GM21576 (cell line): Measurements from ENCODE around the gene MAGEA8.
"Not testable (repeated sequence)": the region's sequence is repeated elsewhere in the genome, so short reads cannot be mapped to it uniquely, and the experiment has no call there.

Source experiments
- ATAC-seq: cut with Tn5 transposase; IDR thresholded peaks from one replicate; pipeline ENCODE4 v1.9.1; 2021; ENCODE audit warnings: mild to moderate bottlenecking, moderate library complexity; ENCODE audit not compliant: unreplicated experiment

MAGEA8 gene

DNA sequence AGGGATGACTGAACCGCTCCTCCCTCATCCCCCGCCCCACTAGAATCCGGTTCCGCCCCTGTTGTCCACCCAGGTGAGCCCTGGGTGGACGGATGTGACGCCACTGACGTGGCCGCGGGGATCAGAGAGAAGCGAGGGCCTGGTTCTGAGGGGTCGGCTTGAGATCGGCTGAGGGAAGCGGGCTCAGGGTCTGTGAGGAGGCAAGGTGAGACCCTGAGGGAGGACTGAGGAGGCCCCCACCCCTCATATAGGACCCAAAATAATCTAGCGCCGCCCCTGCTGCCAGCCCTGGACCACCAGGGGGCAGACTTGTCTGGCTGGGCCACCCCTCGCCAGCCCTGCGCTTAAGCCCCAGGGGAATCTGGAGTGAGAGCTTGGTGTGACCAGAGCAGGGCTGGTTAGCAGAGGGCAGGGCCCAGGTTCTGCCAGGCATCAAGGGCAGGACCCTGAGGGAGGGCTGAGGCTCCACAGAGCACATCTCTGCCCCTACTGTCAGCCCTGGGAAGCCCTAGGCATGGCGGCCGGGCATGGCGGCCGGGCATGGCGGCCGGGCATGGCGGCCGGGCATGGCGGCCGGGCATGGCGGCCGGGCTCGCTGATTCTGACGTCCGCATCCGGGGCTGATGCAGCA lies at the start of gene MAGEA8:
TSS of gene MAGEA8 (plus strand) at position 103 of the 631 bp plus-strand sequence. CDS start 3,090 bp downstream, outside the sequence.
- no peak for ATAC-seq

DNA sequence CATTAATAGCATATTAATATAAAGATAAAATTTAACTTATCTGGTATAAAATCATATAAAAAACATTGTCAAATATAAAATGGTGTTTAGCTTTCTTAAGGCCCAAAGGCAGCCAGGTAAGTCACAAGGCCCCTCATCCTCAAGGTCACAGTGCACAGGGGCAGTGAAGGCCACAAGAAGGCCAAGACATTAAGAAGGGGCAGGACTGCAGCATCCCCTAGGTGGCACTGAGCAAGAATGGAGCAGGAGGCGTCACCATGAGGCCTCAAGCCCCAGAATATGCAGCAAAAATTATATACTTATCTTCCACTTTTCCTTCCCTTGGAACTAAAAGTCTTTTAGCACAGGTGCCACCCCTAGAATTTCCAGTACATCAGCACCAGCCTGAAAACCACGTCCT lies 49.5 kb upstream of the MAGEA8 start:
- no peak for ATAC-seq

DNA sequence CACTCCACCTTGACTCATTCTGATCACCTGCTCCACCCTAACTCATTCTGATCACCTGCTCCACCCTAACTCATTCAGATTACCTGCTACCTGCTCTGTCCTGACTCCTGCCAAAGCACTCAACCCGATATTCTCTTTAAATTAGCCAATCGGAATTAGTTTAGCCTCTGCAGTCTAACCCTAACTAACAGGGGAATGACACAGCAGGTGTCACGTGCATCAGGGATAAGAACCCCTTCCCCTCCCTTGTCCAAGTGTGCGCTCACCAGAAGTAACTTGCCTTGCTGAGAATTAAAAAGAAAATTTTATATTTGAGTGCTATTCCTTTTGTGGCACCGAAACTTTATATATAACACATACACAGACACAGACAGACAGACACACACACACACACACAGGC lies 44.3 kb upstream of the MAGEA8 start:
- not testable (repeated sequence) for ATAC-seq

DNA sequence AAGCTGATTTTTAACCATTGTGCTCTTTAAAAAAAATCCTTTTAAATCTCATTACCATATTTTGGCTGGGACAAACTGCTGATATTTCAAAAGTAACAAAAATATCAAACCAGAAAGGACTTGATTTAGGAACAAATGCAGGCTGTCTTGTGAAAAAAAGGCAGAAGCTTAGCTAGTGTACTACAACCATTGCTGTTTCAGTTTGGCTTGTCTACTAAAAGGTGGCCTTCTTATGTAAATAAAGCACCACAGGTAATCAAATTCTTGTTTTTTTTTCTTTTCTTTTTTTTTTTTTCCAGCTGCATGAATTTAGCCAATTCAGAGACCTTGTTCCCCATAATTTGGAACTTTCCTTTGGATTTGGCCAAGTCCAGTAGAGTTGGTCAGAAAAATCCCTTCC lies 43.8 kb upstream of the MAGEA8 start:
- ATAC-seq, result no peak

DNA sequence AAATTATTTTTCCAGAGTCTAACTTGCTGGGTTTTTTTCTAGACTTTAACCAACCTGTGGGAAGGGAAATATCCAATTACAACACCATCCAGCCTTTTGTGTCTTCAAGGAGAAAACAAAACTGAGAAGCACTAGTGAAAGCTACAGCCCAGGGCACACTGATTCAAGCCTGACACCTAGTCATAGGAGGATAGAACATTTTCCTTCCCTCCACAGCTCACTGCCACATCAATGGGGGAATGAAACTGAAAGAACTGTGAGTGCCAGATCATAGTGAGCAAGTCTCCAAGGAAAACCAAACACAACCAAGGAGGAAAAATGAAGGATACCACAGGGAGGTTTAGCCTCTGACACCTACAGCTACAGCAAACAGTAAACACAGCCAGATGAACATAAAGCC lies 43.3 kb upstream of the MAGEA8 start:
- ATAC-seq, result peak; percentile 50

- no peak for ATAC-seq
Observed at GRCh38 chrX:149841929-149842328, 39.1 kb upstream of the MAGEA8 start.

GRCh38 chrX:149845385-149845784 lies 35.6 kb upstream of the MAGEA8 start:
- ATAC-seq, result no peak

- ATAC-seq, result no peak
Observed at GRCh38 chrX:149846789-149847188, 34.2 kb upstream of the MAGEA8 start.

- no peak for ATAC-seq
Observed at GRCh38 chrX:149848855-149849254, 32.1 kb upstream of the MAGEA8 start.

- no peak for ATAC-seq
Observed at GRCh38 chrX:149849787-149850186, 31.2 kb upstream of the MAGEA8 start.

DNA sequence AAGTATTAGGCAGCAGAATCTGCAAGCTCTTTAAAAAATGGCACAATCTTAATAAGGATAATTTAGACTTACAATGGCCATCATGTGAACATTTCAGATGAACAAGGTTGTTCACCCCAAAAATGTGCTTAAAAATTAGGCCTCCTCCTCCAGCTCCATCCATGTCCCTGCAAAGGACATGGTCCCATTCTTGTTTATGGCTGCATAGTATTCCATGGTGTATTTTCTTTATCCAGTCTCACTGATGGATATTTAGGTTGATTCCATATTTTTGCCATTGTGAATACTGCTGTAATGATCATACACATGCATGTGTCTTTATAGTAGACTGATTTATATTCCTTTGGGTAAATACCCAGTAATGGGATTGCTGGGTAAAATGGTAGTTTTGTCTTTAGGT lies 29.1 kb upstream of the MAGEA8 start:
- ATAC-seq, result no peak

GRCh38 chrX:149853925-149854324 lies 27.1 kb upstream of the MAGEA8 start:
- no peak for ATAC-seq

GRCh38 chrX:149858592-149858991 lies 22.4 kb upstream of the MAGEA8 start:
- ATAC-seq, result no peak

- no peak for ATAC-seq
Observed at GRCh38 chrX:149860445-149860844, 20.5 kb upstream of the MAGEA8 start.

- no peak for ATAC-seq
Observed at GRCh38 chrX:149865390-149865789, 15.6 kb upstream of the MAGEA8 start.

GRCh38 chrX:149867488-149867887 lies 13.5 kb upstream of the MAGEA8 start:
- ATAC-seq, result no peak

DNA sequence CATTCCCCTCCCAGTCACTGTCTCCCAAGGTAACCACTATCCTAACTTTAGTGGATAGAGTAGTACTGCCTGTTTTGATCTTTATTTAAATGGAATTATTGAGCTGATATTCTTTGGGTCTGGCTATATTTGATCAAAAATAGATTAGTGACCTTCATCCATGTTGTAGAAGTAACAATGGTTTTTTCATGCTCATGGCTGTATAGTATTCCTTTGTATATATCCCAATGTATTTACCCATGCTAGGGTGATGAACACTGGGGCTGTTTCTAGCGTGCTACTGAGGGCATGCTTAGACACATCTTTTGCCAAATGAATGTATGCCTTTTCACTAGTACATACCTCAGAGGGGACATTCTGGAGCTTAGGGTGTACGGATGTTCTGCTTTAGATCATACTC lies 10.1 kb upstream of the MAGEA8 start:
- ATAC-seq, result no peak

DNA sequence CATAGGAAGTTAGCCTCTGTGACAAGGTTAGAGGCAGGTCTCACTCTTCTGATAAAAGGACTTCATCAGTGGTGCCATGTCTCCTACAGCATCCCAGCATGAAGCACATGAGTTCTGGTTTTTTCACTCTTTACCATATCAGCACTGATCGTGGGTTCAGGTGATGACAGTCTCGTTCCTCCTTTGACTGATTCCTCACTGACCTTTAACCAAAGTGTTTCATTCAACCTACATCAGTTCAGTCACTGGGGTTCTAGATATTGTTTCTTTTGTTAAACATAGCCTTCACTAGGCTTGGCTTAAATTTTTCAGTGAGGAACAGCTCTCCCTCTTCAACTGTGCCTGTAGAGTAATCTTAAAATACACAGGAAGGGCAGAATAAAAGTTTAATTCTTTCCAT lies 9.6 kb upstream of the MAGEA8 start:
- no peak for ATAC-seq

GRCh38 chrX:149871940-149872339 lies 9.0 kb upstream of the MAGEA8 start:
- peak; percentile 88 for ATAC-seq

DNA sequence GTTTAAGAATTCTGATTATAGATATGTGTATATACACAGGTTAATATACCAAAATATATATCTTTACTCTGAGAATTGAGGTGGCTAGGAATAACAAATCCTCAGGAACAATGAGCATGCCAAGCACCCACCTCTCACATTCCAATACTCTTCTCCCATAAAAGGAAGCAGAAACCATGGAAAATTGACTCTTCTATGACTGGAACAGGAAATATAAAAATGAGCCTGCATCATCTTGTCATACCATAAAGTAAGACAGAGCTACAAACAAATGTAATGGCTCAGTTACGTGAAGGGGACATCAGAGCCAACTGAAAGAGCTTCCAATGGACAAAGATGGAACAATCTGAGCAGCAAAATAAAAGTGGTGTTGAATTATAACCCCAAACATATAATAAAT lies 3.8 kb upstream of the MAGEA8 start:
- ATAC-seq, result no peak

- ATAC-seq, result no peak
Observed at GRCh38 chrX:149877636-149878035, 3.3 kb upstream of the MAGEA8 start.

GRCh38 chrX:149890828-149891227 lies 9.8 kb downstream of the MAGEA8 start:
- ATAC-seq, result not testable (repeated sequence)

DNA sequence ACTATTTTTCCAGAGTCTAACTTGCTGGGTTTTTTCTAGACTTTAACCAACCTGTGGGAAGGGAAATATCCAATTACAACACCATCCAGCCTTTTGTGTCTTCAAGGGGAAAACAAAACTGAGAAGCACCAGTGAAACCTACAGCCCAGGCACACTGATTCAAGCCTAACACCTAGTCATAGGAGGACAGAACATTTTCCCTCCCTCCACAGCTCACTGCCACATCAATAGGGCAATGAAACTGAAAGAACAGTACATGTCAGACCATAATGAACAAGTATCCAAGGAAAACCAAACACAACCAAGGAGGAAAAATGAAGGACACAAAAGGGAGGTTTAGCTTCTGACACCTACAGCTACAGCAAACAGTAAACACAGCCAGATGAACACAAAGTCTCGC lies 17.6 kb downstream of the MAGEA8 start:
- no peak for ATAC-seq
